SK-N-SH (cell line): ENCODE results near the gene ZNF837.

Source experiments
- GABPA ChIP-seq: IDR thresholded peaks from 2 replicates; pipeline ENCODE4 v1.4.0; 2012; ENCODE audit warnings: low read depth, mild to moderate bottlenecking
- POLR2AphosphoS5 ChIP-seq: IDR thresholded peaks from 2 replicates; pipeline ENCODE4 v1.6.1; 2012; ENCODE audit warnings: low read depth, low read length
- RXRA ChIP-seq: IDR thresholded peaks from 2 replicates; pipeline ENCODE4 v1.4.0; 2012; ENCODE audit warnings: low read depth, mild to moderate bottlenecking, borderline replicate concordance
- SIN3A ChIP-seq: IDR thresholded peaks from 2 replicates; pipeline ENCODE4 v1.6.1; 2012; ENCODE audit warnings: low read depth, mild to moderate bottlenecking, low read length, moderate library complexity, borderline replicate concordance
- SMC3 ChIP-seq: IDR thresholded peaks from 2 replicates; pipeline ENCODE4 v1.6.1; 2012; ENCODE audit warnings: low read depth, low read length, improper control_type of control experiment
- TAF1 ChIP-seq: IDR thresholded peaks from 2 replicates; pipeline ENCODE4 v1.6.1; 2012; ENCODE audit warnings: low read depth, mild to moderate bottlenecking, low read length, moderate library complexity, borderline replicate concordance
- TF ChIP-seq, protein P1 (sequence below): fragments of 150-350 bp; IDR thresholded peaks from 2 replicates; pipeline ENCODE4 v1.6.1; 2017; ENCODE audit warnings: antibody characterized with exemption, low read length, low read depth, borderline replicate concordance
- TF ChIP-seq, protein P2 (sequence below): fragments of 200-600 bp; sonication (generic); IDR thresholded peaks from 2 replicates; pipeline ENCODE4 v1.6.1; 2017; ENCODE audit warnings: antibody characterized with exemption, mild to moderate bottlenecking, moderate library complexity
- TF ChIP-seq, protein P3 (sequence below): IDR thresholded peaks from 2 replicates; pipeline ENCODE4 v1.6.1; 2012; ENCODE audit warnings: mild to moderate bottlenecking, low read depth, low read length, moderate library complexity
- TF ChIP-seq, protein P4 (sequence below): IDR thresholded peaks from 2 replicates; pipeline ENCODE4 v1.4.0; 2012; ENCODE audit warnings: low read depth, borderline replicate concordance
- TF ChIP-seq, protein P5 (sequence below): fragments of 150-350 bp; IDR thresholded peaks from 2 replicates; pipeline ENCODE4 v1.6.1; 2016; ENCODE audit warnings: mild to moderate bottlenecking, low read depth, low read length

DNA sequence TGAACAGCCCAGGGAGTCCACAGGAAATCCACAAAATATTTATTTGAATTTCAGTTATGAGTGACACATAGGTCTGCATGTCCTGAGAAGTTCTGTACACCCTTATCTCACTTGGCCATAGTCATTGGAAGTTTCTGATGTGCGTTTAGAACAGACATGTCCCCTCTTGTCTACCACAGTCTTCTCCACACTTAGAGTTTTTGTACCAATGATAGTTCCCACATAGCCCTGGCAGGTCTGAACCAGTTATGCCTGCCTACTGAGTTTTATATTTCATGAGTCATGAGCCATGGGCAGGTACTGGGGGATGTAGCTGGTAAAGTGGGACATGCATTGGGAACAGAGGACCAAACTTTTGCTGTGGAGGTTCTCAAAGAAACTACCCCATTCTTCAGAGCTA lies 47.8 kb upstream of the ZNF837 start:
- TF ChIP-seq, protein P1, sequence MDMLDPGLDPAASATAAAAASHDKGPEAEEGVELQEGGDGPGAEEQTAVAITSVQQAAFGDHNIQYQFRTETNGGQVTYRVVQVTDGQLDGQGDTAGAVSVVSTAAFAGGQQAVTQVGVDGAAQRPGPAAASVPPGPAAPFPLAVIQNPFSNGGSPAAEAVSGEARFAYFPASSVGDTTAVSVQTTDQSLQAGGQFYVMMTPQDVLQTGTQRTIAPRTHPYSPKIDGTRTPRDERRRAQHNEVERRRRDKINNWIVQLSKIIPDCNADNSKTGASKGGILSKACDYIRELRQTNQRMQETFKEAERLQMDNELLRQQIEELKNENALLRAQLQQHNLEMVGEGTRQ = no peak
- TF ChIP-seq, protein P2, sequence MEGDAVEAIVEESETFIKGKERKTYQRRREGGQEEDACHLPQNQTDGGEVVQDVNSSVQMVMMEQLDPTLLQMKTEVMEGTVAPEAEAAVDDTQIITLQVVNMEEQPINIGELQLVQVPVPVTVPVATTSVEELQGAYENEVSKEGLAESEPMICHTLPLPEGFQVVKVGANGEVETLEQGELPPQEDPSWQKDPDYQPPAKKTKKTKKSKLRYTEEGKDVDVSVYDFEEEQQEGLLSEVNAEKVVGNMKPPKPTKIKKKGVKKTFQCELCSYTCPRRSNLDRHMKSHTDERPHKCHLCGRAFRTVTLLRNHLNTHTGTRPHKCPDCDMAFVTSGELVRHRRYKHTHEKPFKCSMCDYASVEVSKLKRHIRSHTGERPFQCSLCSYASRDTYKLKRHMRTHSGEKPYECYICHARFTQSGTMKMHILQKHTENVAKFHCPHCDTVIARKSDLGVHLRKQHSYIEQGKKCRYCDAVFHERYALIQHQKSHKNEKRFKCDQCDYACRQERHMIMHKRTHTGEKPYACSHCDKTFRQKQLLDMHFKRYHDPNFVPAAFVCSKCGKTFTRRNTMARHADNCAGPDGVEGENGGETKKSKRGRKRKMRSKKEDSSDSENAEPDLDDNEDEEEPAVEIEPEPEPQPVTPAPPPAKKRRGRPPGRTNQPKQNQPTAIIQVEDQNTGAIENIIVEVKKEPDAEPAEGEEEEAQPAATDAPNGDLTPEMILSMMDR = no peak
- no peak for TF ChIP-seq TAF1
- no peak for TF ChIP-seq GABPA
- no peak for TF ChIP-seq SMC3
- TF ChIP-seq, protein P3, sequence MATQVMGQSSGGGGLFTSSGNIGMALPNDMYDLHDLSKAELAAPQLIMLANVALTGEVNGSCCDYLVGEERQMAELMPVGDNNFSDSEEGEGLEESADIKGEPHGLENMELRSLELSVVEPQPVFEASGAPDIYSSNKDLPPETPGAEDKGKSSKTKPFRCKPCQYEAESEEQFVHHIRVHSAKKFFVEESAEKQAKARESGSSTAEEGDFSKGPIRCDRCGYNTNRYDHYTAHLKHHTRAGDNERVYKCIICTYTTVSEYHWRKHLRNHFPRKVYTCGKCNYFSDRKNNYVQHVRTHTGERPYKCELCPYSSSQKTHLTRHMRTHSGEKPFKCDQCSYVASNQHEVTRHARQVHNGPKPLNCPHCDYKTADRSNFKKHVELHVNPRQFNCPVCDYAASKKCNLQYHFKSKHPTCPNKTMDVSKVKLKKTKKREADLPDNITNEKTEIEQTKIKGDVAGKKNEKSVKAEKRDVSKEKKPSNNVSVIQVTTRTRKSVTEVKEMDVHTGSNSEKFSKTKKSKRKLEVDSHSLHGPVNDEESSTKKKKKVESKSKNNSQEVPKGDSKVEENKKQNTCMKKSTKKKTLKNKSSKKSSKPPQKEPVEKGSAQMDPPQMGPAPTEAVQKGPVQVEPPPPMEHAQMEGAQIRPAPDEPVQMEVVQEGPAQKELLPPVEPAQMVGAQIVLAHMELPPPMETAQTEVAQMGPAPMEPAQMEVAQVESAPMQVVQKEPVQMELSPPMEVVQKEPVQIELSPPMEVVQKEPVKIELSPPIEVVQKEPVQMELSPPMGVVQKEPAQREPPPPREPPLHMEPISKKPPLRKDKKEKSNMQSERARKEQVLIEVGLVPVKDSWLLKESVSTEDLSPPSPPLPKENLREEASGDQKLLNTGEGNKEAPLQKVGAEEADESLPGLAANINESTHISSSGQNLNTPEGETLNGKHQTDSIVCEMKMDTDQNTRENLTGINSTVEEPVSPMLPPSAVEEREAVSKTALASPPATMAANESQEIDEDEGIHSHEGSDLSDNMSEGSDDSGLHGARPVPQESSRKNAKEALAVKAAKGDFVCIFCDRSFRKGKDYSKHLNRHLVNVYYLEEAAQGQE = no peak
- TF ChIP-seq, protein P4, sequence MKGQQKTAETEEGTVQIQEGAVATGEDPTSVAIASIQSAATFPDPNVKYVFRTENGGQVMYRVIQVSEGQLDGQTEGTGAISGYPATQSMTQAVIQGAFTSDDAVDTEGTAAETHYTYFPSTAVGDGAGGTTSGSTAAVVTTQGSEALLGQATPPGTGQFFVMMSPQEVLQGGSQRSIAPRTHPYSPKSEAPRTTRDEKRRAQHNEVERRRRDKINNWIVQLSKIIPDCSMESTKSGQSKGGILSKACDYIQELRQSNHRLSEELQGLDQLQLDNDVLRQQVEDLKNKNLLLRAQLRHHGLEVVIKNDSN = no peak
- TF ChIP-seq SIN3A = no peak
- TF ChIP-seq, protein P5, sequence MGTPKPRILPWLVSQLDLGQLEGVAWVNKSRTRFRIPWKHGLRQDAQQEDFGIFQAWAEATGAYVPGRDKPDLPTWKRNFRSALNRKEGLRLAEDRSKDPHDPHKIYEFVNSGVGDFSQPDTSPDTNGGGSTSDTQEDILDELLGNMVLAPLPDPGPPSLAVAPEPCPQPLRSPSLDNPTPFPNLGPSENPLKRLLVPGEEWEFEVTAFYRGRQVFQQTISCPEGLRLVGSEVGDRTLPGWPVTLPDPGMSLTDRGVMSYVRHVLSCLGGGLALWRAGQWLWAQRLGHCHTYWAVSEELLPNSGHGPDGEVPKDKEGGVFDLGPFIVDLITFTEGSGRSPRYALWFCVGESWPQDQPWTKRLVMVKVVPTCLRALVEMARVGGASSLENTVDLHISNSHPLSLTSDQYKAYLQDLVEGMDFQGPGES = no peak
- no peak for TF ChIP-seq POLR2AphosphoS5
- no peak for TF ChIP-seq RXRA
